PC-9 (cell line): ENCODE data around the gene HMX1.

Experiments used
- EZH2 ChIP-seq: fragments of 200-600 bp; sonication (generic); IDR thresholded peaks from 2 replicates; pipeline ENCODE4 v1.8.0; 2017; ENCODE audit warnings: antibody characterized with exemption, low read depth
- TF ChIP-seq, protein P1 (sequence below): fragments of 200-600 bp; sonication (generic); conservative IDR thresholded peaks from 2 replicates; pipeline ENCODE4 v1.6.1; 2017; ENCODE audit warnings: mixed run types, antibody characterized with exemption, mild to moderate bottlenecking, moderate library complexity

DNA sequence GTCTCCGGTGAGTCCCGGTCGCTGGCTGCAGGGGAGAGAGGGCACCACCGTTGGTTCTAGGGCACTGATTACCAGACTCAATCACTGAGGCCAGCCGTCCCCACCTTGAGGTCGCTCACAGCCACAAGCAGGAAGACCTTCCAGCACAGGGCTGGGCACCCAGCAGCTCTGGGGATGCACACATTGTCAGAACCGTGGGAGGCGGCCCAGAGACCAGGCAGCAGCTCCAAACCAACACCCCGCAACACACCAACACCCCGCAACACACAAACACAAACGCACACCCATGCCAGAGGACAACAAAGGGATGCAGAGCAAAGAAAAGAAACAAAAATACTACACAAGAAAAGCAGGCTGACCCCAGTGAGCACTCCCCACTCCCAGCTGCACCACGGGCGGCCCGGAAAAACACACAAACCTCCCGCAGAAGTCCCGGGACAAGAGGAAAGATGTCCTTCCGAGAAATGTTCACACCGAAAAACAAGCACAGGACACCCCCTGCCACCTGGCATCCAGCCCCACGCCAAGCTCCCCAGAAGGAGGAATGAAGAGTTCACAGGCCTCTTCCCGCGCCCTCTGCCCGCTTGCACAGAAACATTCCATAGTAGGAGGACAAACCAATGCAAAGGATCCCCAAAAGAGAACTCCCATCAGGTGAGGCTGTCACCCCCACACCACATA is 3.2 kb downstream of the HMX1 start:
- TF ChIP-seq EZH2, result no peak
- TF ChIP-seq, protein P1, sequence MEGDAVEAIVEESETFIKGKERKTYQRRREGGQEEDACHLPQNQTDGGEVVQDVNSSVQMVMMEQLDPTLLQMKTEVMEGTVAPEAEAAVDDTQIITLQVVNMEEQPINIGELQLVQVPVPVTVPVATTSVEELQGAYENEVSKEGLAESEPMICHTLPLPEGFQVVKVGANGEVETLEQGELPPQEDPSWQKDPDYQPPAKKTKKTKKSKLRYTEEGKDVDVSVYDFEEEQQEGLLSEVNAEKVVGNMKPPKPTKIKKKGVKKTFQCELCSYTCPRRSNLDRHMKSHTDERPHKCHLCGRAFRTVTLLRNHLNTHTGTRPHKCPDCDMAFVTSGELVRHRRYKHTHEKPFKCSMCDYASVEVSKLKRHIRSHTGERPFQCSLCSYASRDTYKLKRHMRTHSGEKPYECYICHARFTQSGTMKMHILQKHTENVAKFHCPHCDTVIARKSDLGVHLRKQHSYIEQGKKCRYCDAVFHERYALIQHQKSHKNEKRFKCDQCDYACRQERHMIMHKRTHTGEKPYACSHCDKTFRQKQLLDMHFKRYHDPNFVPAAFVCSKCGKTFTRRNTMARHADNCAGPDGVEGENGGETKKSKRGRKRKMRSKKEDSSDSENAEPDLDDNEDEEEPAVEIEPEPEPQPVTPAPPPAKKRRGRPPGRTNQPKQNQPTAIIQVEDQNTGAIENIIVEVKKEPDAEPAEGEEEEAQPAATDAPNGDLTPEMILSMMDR, result no peak
